K562 treated with DMSO at 1 percent for 24 hours (cell line): ENCODE results near the gene PFKM. TPM values are rescaled to one million over a fixed set of nuclear protein-coding genes. Genes with fewer than 3 reads are reported as not detected.

Source experiments
- total RNA-seq: library from RNA; unstranded; fragments of 300-600 nt; gene quantifications from 2 replicates; pipeline ENCODE4 v1.2.3, GENCODE V29; 2022; ENCODE audit warnings: low read depth; ENCODE audit not compliant: insufficient read depth

PFKM gene
- total RNA-seq: 38.2 and 42.0 TPM in 2 replicates

GRCh38 chr12:48119078-48119833, at the start of gene PFKM:
Gene PFKM (plus strand): TSS chr12:48119364. CDS start chr12:48122775, 3,411 bp downstream.

GRCh38 chr12:48105867-48106680, 13.1 kb upstream of the PFKM start, which contains the start of gene SENP1:
Gene SENP1 (minus strand): TSS chr12:48106079. CDS start chr12:48101472, 4,607 bp downstream.

GRCh38 chr12:48157018-48157888, 38.1 kb downstream of the PFKM start, which contains the start of gene ASB8:
Gene ASB8 (minus strand): TSS chr12:48157515. CDS start chr12:48153496, 4,019 bp downstream.

GRCh38 chr12:48183091-48183875, 64.1 kb downstream of the PFKM start, which contains the start of gene CCDC184:
Gene CCDC184 (plus strand): TSS chr12:48183644. CDS start chr12:48184123, 479 bp downstream.

Other genes starting within 250 kb of the PFKM start
- gene VDR, start 214.4 kb upstream of the PFKM start, total RNA-seq: 4.2 and 4.6 TPM in 2 replicates
- gene TMEM106C, start 155.8 kb upstream of the PFKM start, total RNA-seq: 167 and 170 TPM in 2 replicates
- not detected in 2 replicates for gene COL2A1, start 114.9 kb upstream of the PFKM start, total RNA-seq
- 12.3 and 13.6 TPM in 2 replicates for gene SENP1, start 13.3 kb upstream of the PFKM start, total RNA-seq
- 26.1 and 29.5 TPM in 2 replicates for gene ASB8, start 38.2 kb downstream of the PFKM start, total RNA-seq
- gene CCDC184, start 64.3 kb downstream of the PFKM start, total RNA-seq: 0.71 and 0.89 TPM in 2 replicates
- 0.45 TPM in 1 of 2 replicates, not detected in the other for gene OR10AD1, start 83.9 kb downstream of the PFKM start, total RNA-seq
- gene ZNF641, start 231.6 kb downstream of the PFKM start, total RNA-seq: 15.1 and 17.6 TPM in 2 replicates